GM13977 (cell line): ENCODE results near the gene POLN.
A peak's percentile ranks its signal among the peaks of the same experiment; 100 is the strongest.

Source experiments
- DNase-seq: peaks from one replicate; pipeline ENCODE4 v3.0.0; 2012; ENCODE audit warnings: low spot score
- CTCF ChIP-seq: IDR thresholded peaks from 2 replicates; pipeline ENCODE4 v1.5.1; 2012; ENCODE audit warnings: mild to moderate bottlenecking, control low read depth; ENCODE audit not compliant: insufficient read depth; ENCODE audit errors: extremely low read depth, missing control alignments
- in situ Hi-C: fragments of 300-500 bp; cut with MboI; formaldehyde crosslinking; loops from one replicate; pipeline ENCODE4 v1.12.0; 2022; ENCODE audit warnings: low sequenced_read_pairs, low pct_unique_long_range_greater_than_20kb, mixed read lengths, inconsistent platforms; ENCODE audit not compliant: unreplicated experiment

Gene POLN

GRCh38 chr4:2262145-2262943 is 20.4 kb upstream of the POLN start:
- in situ Hi-C loops, result no loop called here
- TF ChIP-seq CTCF, result no peak
- peak; percentile 99 for DNase-seq

- TF ChIP-seq CTCF, result no peak
- in situ Hi-C loops, result no loop called here
- no peak for DNase-seq
These were observed 19.9 kb upstream of the POLN start, which contains the start of gene MXD4 for GRCh38 chr4:2261853-2262144. Gene MXD4, minus strand, starts transcription at chr4:2262109. Its CDS starts 129 bp downstream, at chr4:2261980.

GRCh38 chr4:2261110-2261852 is 19.4 kb upstream of the POLN start:
- peak; percentile 84 for DNase-seq
- TF ChIP-seq CTCF, result no peak
- in situ Hi-C loops, result no loop called here

GRCh38 chr4:2260344-2261109 is 18.6 kb upstream of the POLN start:
- DNase-seq, result no peak
- in situ Hi-C loops, result no loop called here
- TF ChIP-seq CTCF, result no peak

- in situ Hi-C loops, result no loop called here
- no peak for DNase-seq
- no peak for TF ChIP-seq CTCF
These were observed 17.8 kb upstream of the POLN start for GRCh38 chr4:2259541-2260343.

- no peak for TF ChIP-seq CTCF
- in situ Hi-C loops, result no loop called here
- DNase-seq, result no peak
These were observed 17.2 kb upstream of the POLN start for GRCh38 chr4:2259036-2259540.
